ENCODE data around the gene TMX3.

TMX3 gene

GRCh38 chr18:68725346-68725745 lies 10.4 kb upstream of the TMX3 start:
- Mint-ChIP-seq H3K4me1 (ENCODE audit: low read depth) (peaks cover 17% of the 10 kb centered on the region), H3K27ac (no peak overlapping the region), H3K4me3 (no peak overlapping the region), H3K27me3 (ENCODE audit: low read depth) (no peaks in the 10 kb centered on the region), H3K9me3 (no peaks in the 10 kb centered on the region), H3K36me3 (ENCODE audit: low read depth) (peaks cover 2% of the 10 kb centered on the region)

DNA sequence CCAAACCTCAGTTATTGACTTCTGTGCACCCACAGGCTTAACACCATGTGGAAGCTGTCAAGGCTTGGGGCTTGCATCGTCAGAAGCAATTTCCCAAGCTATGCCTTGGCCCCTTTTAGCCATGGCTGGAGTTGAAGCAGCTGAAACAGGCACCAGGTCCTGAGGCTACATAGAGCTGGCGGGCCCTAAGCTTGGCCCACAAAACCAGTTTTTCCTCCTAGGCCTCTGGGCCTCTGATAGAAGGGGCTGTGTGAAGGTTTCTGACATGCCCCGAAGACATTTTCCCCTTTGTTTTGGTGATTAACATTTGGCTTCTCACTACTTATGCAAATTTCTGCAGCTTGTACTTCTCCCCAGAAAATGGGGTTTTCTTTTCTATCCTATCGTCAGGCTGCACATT lies 9.1 kb upstream of the TMX3 start:
- peaks cover 2% of the 10 kb centered on the region for H3K36me3 Mint-ChIP-seq (ENCODE audit: low read depth)
- no peaks in the 10 kb centered on the region for H3K9me3 Mint-ChIP-seq
- no peak overlapping the region for H3K27ac Mint-ChIP-seq
- no peaks in the 10 kb centered on the region for H3K27me3 Mint-ChIP-seq (ENCODE audit: low read depth)
- peaks cover 17% of the 10 kb centered on the region for H3K4me1 Mint-ChIP-seq (ENCODE audit: low read depth)
- no peak overlapping the region for H3K4me3 Mint-ChIP-seq

DNA sequence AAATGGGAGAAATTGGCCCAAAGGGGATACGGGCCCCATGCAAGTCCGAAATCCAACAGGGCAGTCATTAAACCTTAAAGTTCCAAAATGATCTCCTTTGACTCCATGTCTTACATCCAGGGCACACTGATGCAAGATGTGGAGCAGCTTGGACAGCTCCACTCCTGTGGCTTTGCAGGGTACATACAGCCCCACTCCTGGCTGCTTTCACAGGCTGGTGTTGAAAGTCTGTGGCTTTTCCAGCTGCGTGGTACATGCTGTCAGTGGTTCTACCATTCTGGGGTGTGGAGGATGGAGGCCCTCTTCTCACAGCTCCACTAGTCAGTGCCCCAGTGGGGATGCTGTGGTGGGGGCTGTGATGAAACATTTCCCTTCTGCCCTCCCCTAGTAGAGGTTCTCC lies 8.6 kb upstream of the TMX3 start:
- Mint-ChIP-seq H3K4me1 (ENCODE audit: low read depth) (peaks cover 17% of the 10 kb centered on the region), H3K36me3 (ENCODE audit: low read depth) (peaks cover 2% of the 10 kb centered on the region), H3K27me3 (ENCODE audit: low read depth) (no peaks in the 10 kb centered on the region), H3K9me3 (no peaks in the 10 kb centered on the region), H3K4me3 (no peak overlapping the region), H3K27ac (no peak overlapping the region)

DNA sequence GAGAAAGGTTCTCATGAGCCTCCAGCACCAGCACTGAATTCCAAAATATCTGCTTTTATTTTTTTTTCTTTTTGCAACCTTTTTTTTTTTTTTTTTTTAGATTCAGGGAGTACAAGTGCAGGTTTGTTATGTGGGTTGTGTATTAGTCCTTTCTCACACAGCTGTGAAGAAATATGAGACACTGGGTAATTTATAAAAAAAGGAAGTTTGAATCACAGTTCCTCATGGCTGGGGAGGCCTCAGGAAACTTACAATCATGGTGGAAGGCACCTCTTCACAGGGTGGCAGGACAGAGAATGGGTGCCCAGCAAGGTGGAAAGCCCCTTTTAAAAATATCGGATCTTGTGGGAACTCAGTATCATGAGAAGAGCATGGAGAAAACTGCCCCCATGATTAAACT lies 7.9 kb upstream of the TMX3 start:
- no peaks in the 10 kb centered on the region for H3K27me3 Mint-ChIP-seq (ENCODE audit: low read depth)
- peaks cover 2% of the 10 kb centered on the region for H3K36me3 Mint-ChIP-seq (ENCODE audit: low read depth)
- H3K27ac Mint-ChIP-seq = no peak overlapping the region
- no peaks in the 10 kb centered on the region for H3K9me3 Mint-ChIP-seq
- H3K4me1 Mint-ChIP-seq (ENCODE audit: low read depth) = peaks cover 17% of the 10 kb centered on the region
- H3K4me3 Mint-ChIP-seq = no peak overlapping the region

DNA sequence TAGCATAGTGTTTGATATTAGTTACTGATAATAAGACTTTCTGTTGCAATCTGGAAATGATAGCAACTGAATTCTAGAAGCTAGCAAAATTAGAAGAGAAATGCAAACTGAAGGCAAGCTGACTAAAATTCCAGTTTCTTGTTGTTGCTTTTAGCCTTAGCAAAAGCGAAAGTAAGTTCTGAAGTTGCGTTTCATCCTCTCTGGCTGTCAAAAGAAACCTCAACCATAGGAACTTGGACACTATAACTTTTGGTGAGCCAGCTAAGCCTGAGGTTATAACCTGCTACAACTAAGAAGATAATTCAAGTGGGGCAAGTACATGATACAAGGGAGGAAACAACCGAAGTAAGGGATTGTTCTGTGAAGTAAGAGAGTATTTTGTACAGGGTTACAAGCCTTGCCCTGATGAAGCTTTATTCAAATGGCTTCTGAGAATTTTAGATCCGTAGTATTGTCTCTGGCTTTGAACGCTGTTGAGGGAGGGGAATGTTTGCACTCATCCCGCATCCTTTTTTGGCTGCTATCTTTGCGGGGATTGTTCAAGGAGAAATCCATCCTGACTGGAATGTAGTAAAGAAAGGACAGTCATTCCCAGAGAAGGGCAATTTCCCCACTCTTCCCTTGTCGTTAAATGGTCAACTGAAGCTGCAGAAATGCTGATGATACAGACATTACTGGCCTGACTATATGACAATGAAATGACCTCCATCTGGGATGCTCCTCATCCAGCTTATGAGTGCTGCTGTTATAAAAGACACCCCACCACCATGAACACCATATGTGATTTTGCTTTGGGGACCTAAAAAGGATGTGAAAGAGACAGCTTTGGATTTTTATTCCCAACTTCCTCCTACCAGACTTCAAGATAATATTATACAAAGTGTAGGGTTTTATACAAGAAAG lies 7.0 kb upstream of the TMX3 start:
- H3K9me3 Mint-ChIP-seq = no peaks in the 10 kb centered on the region
- H3K27me3 Mint-ChIP-seq (ENCODE audit: low read depth) = no peaks in the 10 kb centered on the region
- peak overlapping the region; percentile 82 for H3K4me3 Mint-ChIP-seq
- H3K4me1 Mint-ChIP-seq (ENCODE audit: low read depth) = peaks cover 17% of the 10 kb centered on the region
- peaks cover 2% of the 10 kb centered on the region for H3K36me3 Mint-ChIP-seq (ENCODE audit: low read depth)
- peak overlapping the region; percentile 87 for H3K27ac Mint-ChIP-seq

DNA sequence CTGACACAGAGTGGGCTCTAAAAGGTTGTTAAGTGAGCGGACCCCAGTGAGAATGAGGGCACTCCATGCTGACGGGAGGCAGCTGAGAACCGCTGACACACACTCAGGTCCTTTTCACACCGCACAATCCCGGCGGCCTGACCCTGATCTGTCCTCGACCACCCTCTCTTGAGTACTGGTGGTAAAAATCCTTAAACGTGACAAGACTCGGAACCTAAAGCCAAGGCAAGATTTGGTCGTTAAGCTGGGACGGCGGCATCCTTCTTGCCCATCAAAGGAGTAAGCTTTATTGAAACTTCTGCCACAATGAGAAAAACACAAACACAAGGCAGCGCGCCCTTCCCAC lies 569 bp downstream of the TMX3 start:
- no peaks in the 10 kb centered on the region for H3K9me3 Mint-ChIP-seq
- H3K36me3 Mint-ChIP-seq (ENCODE audit: low read depth) = peaks cover 16% of the 10 kb centered on the region
- peaks cover 33% of the 10 kb centered on the region for H3K4me1 Mint-ChIP-seq (ENCODE audit: low read depth)
- H3K4me3 Mint-ChIP-seq = peak overlapping the region; percentile 93
- no peaks in the 10 kb centered on the region for H3K27me3 Mint-ChIP-seq (ENCODE audit: low read depth)
- peak overlapping the region; percentile 92 for H3K27ac Mint-ChIP-seq

DNA sequence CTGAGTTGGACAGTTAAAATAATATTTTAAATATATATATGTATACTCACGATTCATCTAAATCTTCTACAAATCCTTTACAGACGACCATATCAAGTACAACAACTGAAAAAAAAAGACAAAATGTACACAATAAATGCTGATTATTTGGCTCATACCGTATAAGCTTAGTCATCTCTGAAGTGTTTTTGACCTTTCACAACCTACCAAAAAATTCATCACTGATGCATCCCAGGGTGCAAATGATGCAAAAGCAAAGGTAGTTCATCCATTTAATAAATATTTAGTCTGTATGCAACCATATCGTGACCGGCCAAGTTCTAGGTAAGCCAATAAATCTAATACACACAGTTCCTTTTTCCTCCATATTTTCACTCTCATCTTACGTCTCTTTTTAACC lies 1.1 kb downstream of the TMX3 start:
- Mint-ChIP-seq H3K27me3 (ENCODE audit: low read depth) (no peaks in the 10 kb centered on the region), H3K36me3 (ENCODE audit: low read depth) (peaks cover 16% of the 10 kb centered on the region), H3K9me3 (no peaks in the 10 kb centered on the region), H3K4me1 (ENCODE audit: low read depth) (peaks cover 33% of the 10 kb centered on the region), H3K27ac (peak overlapping the region; percentile 92), H3K4me3 (peak overlapping the region; percentile 93)

GRCh38 chr18:68713131-68713530 lies 1.8 kb downstream of the TMX3 start:
- Mint-ChIP-seq H3K4me3 (peak overlapping the region; percentile 79), H3K27me3 (ENCODE audit: low read depth) (no peaks in the 10 kb centered on the region), H3K4me1 (ENCODE audit: low read depth) (peaks cover 33% of the 10 kb centered on the region), H3K27ac (peak overlapping the region; percentile 50), H3K36me3 (ENCODE audit: low read depth) (peaks cover 18% of the 10 kb centered on the region), H3K9me3 (no peaks in the 10 kb centered on the region)

- no peak overlapping the region for H3K4me3 Mint-ChIP-seq
- no peaks in the 10 kb centered on the region for H3K27me3 Mint-ChIP-seq (ENCODE audit: low read depth)
- H3K9me3 Mint-ChIP-seq = no peaks in the 10 kb centered on the region
- peaks cover 32% of the 10 kb centered on the region for H3K4me1 Mint-ChIP-seq (ENCODE audit: low read depth)
- H3K36me3 Mint-ChIP-seq (ENCODE audit: low read depth) = peaks cover 37% of the 10 kb centered on the region
- H3K27ac Mint-ChIP-seq = no peak overlapping the region
Observed at GRCh38 chr18:68707646-68708045, 7.3 kb downstream of the TMX3 start.

DNA sequence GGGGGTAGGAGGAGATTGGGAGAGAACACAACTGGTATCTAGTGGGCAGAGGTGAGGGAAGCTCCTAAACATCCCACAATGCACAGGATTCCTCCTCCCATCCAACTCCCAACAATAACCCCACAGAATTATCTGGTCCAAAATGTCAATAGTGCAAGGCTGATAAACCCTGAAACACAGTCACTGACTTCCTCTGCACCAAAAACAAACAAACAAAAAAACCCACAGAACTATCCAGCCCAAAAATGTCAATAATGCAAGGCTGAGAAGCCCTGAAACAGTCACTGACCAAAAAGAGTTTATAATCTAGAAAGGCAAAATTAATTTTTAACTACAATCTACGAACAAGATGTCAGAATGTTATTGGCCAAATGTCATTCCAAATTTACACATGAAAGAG lies 9.8 kb downstream of the TMX3 start:
- Mint-ChIP-seq H3K4me1 (ENCODE audit: low read depth) (peaks cover 31% of the 10 kb centered on the region), H3K27me3 (ENCODE audit: low read depth) (no peaks in the 10 kb centered on the region), H3K27ac (no peak overlapping the region), H3K9me3 (no peaks in the 10 kb centered on the region), H3K4me3 (no peak overlapping the region), H3K36me3 (ENCODE audit: low read depth) (peaks cover 40% of the 10 kb centered on the region)

DNA sequence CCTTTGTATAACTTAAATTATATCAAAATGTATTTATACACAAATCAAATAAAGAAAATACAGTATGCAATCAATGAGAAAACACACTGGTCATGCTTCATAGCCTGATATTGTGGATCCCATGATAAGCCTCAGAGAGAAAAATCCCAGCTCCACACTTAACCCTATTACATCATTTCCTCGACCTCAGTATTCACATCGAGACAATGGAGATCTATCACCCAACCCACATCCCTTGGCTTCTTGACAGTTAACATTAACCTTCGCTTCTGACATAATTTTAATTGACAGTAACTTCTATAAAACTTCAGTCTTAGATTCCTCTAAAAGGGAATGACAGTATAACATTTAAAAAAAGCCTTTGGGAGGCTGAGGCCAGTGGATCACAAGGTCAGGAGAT lies 11.6 kb downstream of the TMX3 start:
- H3K9me3 Mint-ChIP-seq = no peaks in the 10 kb centered on the region
- H3K27ac Mint-ChIP-seq = no peak overlapping the region
- H3K36me3 Mint-ChIP-seq (ENCODE audit: low read depth) = peaks cover 34% of the 10 kb centered on the region
- no peak overlapping the region for H3K4me3 Mint-ChIP-seq
- no peaks in the 10 kb centered on the region for H3K27me3 Mint-ChIP-seq (ENCODE audit: low read depth)
- peaks cover 31% of the 10 kb centered on the region for H3K4me1 Mint-ChIP-seq (ENCODE audit: low read depth)

GRCh38 chr18:68701353-68701752 lies 13.6 kb downstream of the TMX3 start:
- H3K9me3 Mint-ChIP-seq = no peaks in the 10 kb centered on the region
- H3K4me1 Mint-ChIP-seq (ENCODE audit: low read depth) = peaks cover 26% of the 10 kb centered on the region
- H3K27ac Mint-ChIP-seq = no peak overlapping the region
- no peak overlapping the region for H3K4me3 Mint-ChIP-seq
- H3K36me3 Mint-ChIP-seq (ENCODE audit: low read depth) = peaks cover 27% of the 10 kb centered on the region
- no peaks in the 10 kb centered on the region for H3K27me3 Mint-ChIP-seq (ENCODE audit: low read depth)

GRCh38 chr18:68699043-68699442 lies 15.9 kb downstream of the TMX3 start:
- H3K4me1 Mint-ChIP-seq (ENCODE audit: low read depth) = peaks cover 12% of the 10 kb centered on the region

GRCh38 chr18:68696937-68697336 lies 18.0 kb downstream of the TMX3 start:
- Mint-ChIP-seq H3K9me3 (no peaks in the 10 kb centered on the region), H3K36me3 (ENCODE audit: low read depth) (peaks cover 32% of the 10 kb centered on the region), H3K4me3 (no peak overlapping the region), H3K27ac (no peak overlapping the region), H3K4me1 (ENCODE audit: low read depth) (peaks cover 4% of the 10 kb centered on the region), H3K27me3 (ENCODE audit: low read depth) (no peaks in the 10 kb centered on the region)

More at GRCh38 chr18:68699043-68699442, 15.9 kb downstream of the TMX3 start:
- no peak overlapping the region for H3K27ac Mint-ChIP-seq
- no peak overlapping the region for H3K4me3 Mint-ChIP-seq
- H3K27me3 Mint-ChIP-seq (ENCODE audit: low read depth) = no peaks in the 10 kb centered on the region
- H3K9me3 Mint-ChIP-seq = no peaks in the 10 kb centered on the region
- peaks cover 31% of the 10 kb centered on the region for H3K36me3 Mint-ChIP-seq (ENCODE audit: low read depth)

GRCh38 chr18:68694316-68694715 lies 20.6 kb downstream of the TMX3 start:
- Mint-ChIP-seq H3K9me3 (no peaks in the 10 kb centered on the region), H3K4me3 (no peak overlapping the region), H3K4me1 (ENCODE audit: low read depth) (no peaks in the 10 kb centered on the region), H3K27me3 (ENCODE audit: low read depth) (no peaks in the 10 kb centered on the region), H3K27ac (no peak overlapping the region), H3K36me3 (ENCODE audit: low read depth) (peaks cover 26% of the 10 kb centered on the region)
